Mesendoderm (in vitro differentiated cells): ENCODE measurements around the gene ZNF280A.
A peak's percentile ranks its signal among the peaks of the same experiment; 100 is the strongest.

Source experiments
- DNase-seq: peaks from one replicate; pipeline ENCODE4 v3.0.0; 2013
- H2AK5ac ChIP-seq: 2 replicates; pipeline ENCODE4 v1.6.1; 2013; ENCODE audit warnings: low read length, inconsistent platforms
- H2BK120ac ChIP-seq: 2 replicates; pipeline ENCODE4 v1.6.1; 2013; ENCODE audit warnings: low read depth, mild to moderate bottlenecking, low read length, moderate library complexity, mixed read lengths
- H2BK15ac ChIP-seq: replicated peaks from 2 replicates; pipeline ENCODE4 v1.6.1; 2013; ENCODE audit warnings: low read depth, mild to moderate bottlenecking, moderate library complexity
- H2BK5ac ChIP-seq: 2 replicates; pipeline ENCODE4 v1.6.1; 2013; ENCODE audit warnings: low read length, inconsistent platforms
- H3K18ac ChIP-seq: 2 replicates; pipeline ENCODE4 v1.6.1; 2013; ENCODE audit warnings: mild to moderate bottlenecking, low read length, mixed read lengths
- H3K23ac ChIP-seq: one replicate; pipeline ENCODE4 v1.6.1; 2013; ENCODE audit warnings: low read length
- H3K27ac ChIP-seq: 2 replicates; pipeline ENCODE4 v1.5.1; 2013; ENCODE audit warnings: low read depth, mild to moderate bottlenecking, inconsistent platforms, low read length, moderate library complexity
- H3K27me3 ChIP-seq: 2 replicates; pipeline ENCODE4 v1.6.1; 2013; ENCODE audit warnings: low read length, control low read depth, mild to moderate bottlenecking, inconsistent platforms; ENCODE audit not compliant: insufficient read depth, poor library complexity
- H3K36me3 ChIP-seq: 2 replicates; pipeline ENCODE4 v1.6.1; 2013; ENCODE audit warnings: low read length, inconsistent platforms; ENCODE audit not compliant: control insufficient read depth, insufficient read depth
- H3K4ac ChIP-seq: one replicate; pipeline ENCODE4 v1.6.1; 2013; ENCODE audit warnings: low read depth, mild to moderate bottlenecking, low read length, moderate library complexity
- H3K4me1 ChIP-seq: 2 replicates; pipeline ENCODE4 v1.6.1; 2013; ENCODE audit warnings: low read depth, low read length, inconsistent platforms; ENCODE audit not compliant: control insufficient read depth
- H3K4me2 ChIP-seq: 2 replicates; pipeline ENCODE4 v1.6.1; 2013; ENCODE audit warnings: low read length
- H3K4me3 ChIP-seq: 2 replicates; pipeline ENCODE4 v1.5.1; 2013; ENCODE audit warnings: mild to moderate bottlenecking, low read length
- H3K56ac ChIP-seq: one replicate; pipeline ENCODE4 v1.6.1; 2013; ENCODE audit warnings: low read length
- H3K79me1 ChIP-seq: 2 replicates; pipeline ENCODE4 v1.6.1; 2013; ENCODE audit warnings: low read length, inconsistent platforms
- H3K79me2 ChIP-seq: 2 replicates; pipeline ENCODE4 v1.6.1; 2013; ENCODE audit warnings: mild to moderate bottlenecking, low read length; ENCODE audit not compliant: control insufficient read depth, insufficient read depth
- H3K9ac ChIP-seq: 2 replicates; pipeline ENCODE4 v1.6.1; 2013; ENCODE audit warnings: low read length, inconsistent platforms
- H4K5ac ChIP-seq: one replicate; pipeline ENCODE4 v1.6.1; 2013; ENCODE audit warnings: low read length
- H4K8ac ChIP-seq: one replicate; pipeline ENCODE4 v1.6.1; 2013; ENCODE audit warnings: low read depth, mild to moderate bottlenecking, control low read depth, low read length, moderate library complexity
- WGBS: extraction: QIAGEN DNeasy Blood & Tissue Kit; methylation state at CpG from one replicate; pipeline ENCODE4 v1.1.7; 2013; ENCODE audit warnings: low lambda C conversion rate, missing lambda C conversion rate; ENCODE audit not compliant: insufficient coverage; ENCODE audit errors: extremely low coverage; 5-methylcytosine and 5-hydroxymethylcytosine counted together

Gene ZNF280A

GRCh38 chr22:22467112-22467511 lies 53.0 kb downstream of the ZNF280A start:
- no peak overlapping the region for H3K18ac ChIP-seq
- no peak overlapping the region for H3K4ac ChIP-seq
- no peak overlapping the region for H2AK5ac ChIP-seq
- no peak overlapping the region for H4K5ac ChIP-seq
- no peak overlapping the region for H3K4me2 ChIP-seq
- H3K36me3 ChIP-seq, result no peaks in the 10 kb centered on the region
- no peaks in the 10 kb centered on the region for H3K79me2 ChIP-seq
- H3K79me1 ChIP-seq, result no peaks in the 10 kb centered on the region
- no peak overlapping the region for H3K4me3 ChIP-seq
- no CpG with 5 or more reads among the region's 1 CpG for WGBS
- H2BK120ac ChIP-seq, result no peak overlapping the region
- DNase-seq, result no peak
- no peak overlapping the region for H3K56ac ChIP-seq
- no peaks in the 10 kb centered on the region for H3K4me1 ChIP-seq
- no peak overlapping the region for H2BK15ac ChIP-seq
- no peak overlapping the region for H2BK5ac ChIP-seq
- H3K23ac ChIP-seq, result no peak overlapping the region
- H3K27me3 ChIP-seq, result no peaks in the 10 kb centered on the region
- no peak overlapping the region for H3K9ac ChIP-seq
- no peak overlapping the region for H4K8ac ChIP-seq
- no peak overlapping the region for H3K27ac ChIP-seq

GRCh38 chr22:22465782-22466181 lies 54.3 kb downstream of the ZNF280A start:
- no peak overlapping the region for H3K9ac ChIP-seq
- no peak overlapping the region for H3K4me3 ChIP-seq
- no peak overlapping the region for H3K18ac ChIP-seq
- DNase-seq, result no peak
- no peak overlapping the region for H3K23ac ChIP-seq
- no CpG with 5 or more reads among the region's 1 CpG for WGBS
- no peak overlapping the region for H3K4me2 ChIP-seq
- no peaks in the 10 kb centered on the region for H3K27me3 ChIP-seq
- no peak overlapping the region for H2BK15ac ChIP-seq
- no peaks in the 10 kb centered on the region for H3K79me2 ChIP-seq
- no peak overlapping the region for H4K8ac ChIP-seq
- no peaks in the 10 kb centered on the region for H3K36me3 ChIP-seq
- H4K5ac ChIP-seq, result no peak overlapping the region
- no peak overlapping the region for H3K4ac ChIP-seq
- no peak overlapping the region for H2AK5ac ChIP-seq
- H3K27ac ChIP-seq, result no peak overlapping the region
- H2BK120ac ChIP-seq, result no peak overlapping the region
- no peak overlapping the region for H2BK5ac ChIP-seq
- no peaks in the 10 kb centered on the region for H3K79me1 ChIP-seq
- H3K56ac ChIP-seq, result no peak overlapping the region
- no peaks in the 10 kb centered on the region for H3K4me1 ChIP-seq

GRCh38 chr22:22465094-22465602 lies 54.9 kb downstream of the ZNF280A start:
- H4K5ac ChIP-seq, result no peak overlapping the region
- no peak overlapping the region for H3K4me3 ChIP-seq
- H2BK15ac ChIP-seq, result no peak overlapping the region
- no peaks in the 10 kb centered on the region for H3K27me3 ChIP-seq
- no CpG with 5 or more reads among the region's 7 CpGs for WGBS
- no peak overlapping the region for H4K8ac ChIP-seq
- H3K79me1 ChIP-seq, result no peaks in the 10 kb centered on the region
- H3K36me3 ChIP-seq, result no peaks in the 10 kb centered on the region
- no peak overlapping the region for H3K18ac ChIP-seq
- H3K27ac ChIP-seq, result no peak overlapping the region
- H3K4ac ChIP-seq, result no peak overlapping the region
- no peak overlapping the region for H3K9ac ChIP-seq
- no peak overlapping the region for H3K23ac ChIP-seq
- no peaks in the 10 kb centered on the region for H3K4me1 ChIP-seq
- no peak for DNase-seq
- no peaks in the 10 kb centered on the region for H3K79me2 ChIP-seq
- H2BK120ac ChIP-seq, result no peak overlapping the region
- H3K4me2 ChIP-seq, result no peak overlapping the region
- no peak overlapping the region for H2BK5ac ChIP-seq
- no peak overlapping the region for H3K56ac ChIP-seq
- no peak overlapping the region for H2AK5ac ChIP-seq

GRCh38 chr22:22464541-22465054 lies 55.5 kb downstream of the ZNF280A start:
- no peak overlapping the region for H3K18ac ChIP-seq
- H3K4me2 ChIP-seq, result no peak overlapping the region
- H2BK5ac ChIP-seq, result no peak overlapping the region
- no peaks in the 10 kb centered on the region for H3K36me3 ChIP-seq
- no peaks in the 10 kb centered on the region for H3K79me1 ChIP-seq
- H3K4me1 ChIP-seq, result no peaks in the 10 kb centered on the region
- no peaks in the 10 kb centered on the region for H3K79me2 ChIP-seq
- H3K23ac ChIP-seq, result no peak overlapping the region
- no peak overlapping the region for H2BK120ac ChIP-seq
- no peaks in the 10 kb centered on the region for H3K27me3 ChIP-seq
- no peak overlapping the region for H3K27ac ChIP-seq
- no peak overlapping the region for H4K5ac ChIP-seq
- no peak overlapping the region for H3K56ac ChIP-seq
- H4K8ac ChIP-seq, result no peak overlapping the region
- no peak overlapping the region for H2BK15ac ChIP-seq
- no CpG with 5 or more reads among the region's 11 CpGs for WGBS
- H3K4ac ChIP-seq, result no peak overlapping the region
- H3K4me3 ChIP-seq, result no peak overlapping the region
- DNase-seq, result no peak
- no peak overlapping the region for H3K9ac ChIP-seq
- no peak overlapping the region for H2AK5ac ChIP-seq

- Histone ChIP-seq H3K23ac (no peak overlapping the region), H3K56ac (no peak overlapping the region), H3K4ac (no peak overlapping the region), H3K27ac (no peak overlapping the region), H3K9ac (no peak overlapping the region), H3K18ac (no peak overlapping the region), H3K4me3 (no peak overlapping the region), H2BK15ac (no peak overlapping the region), H4K5ac (no peak overlapping the region), H4K8ac (no peak overlapping the region), H2BK5ac (no peak overlapping the region), H3K79me2 (no peaks in the 10 kb centered on the region), H3K36me3 (no peaks in the 10 kb centered on the region), H3K27me3 (no peaks in the 10 kb centered on the region), H2AK5ac (no peak overlapping the region), H3K79me1 (no peaks in the 10 kb centered on the region), H2BK120ac (no peak overlapping the region), H3K4me1 (no peaks in the 10 kb centered on the region), H3K4me2 (no peak overlapping the region)
- peak; percentile 70 for DNase-seq
- no CpG with 5 or more reads among the region's 18 CpGs for WGBS
Observed at GRCh38 chr22:22463855-22464540, 56.1 kb downstream of the ZNF280A start.
